H9 (cell line): ENCODE measurements around the gene PIEZO2. TPM values are rescaled to one million over a fixed set of nuclear protein-coding genes. Genes with fewer than 3 reads are reported as not detected.

ENCODE experiments used
- DNase-seq: peaks from one replicate; pipeline ENCODE4 v3.0.0-alpha.2; 2017
- H2AFZ ChIP-seq: one replicate; pipeline ENCODE4 v1.6.1; 2013; ENCODE audit warnings: mild to moderate bottlenecking, low read length, control low read depth, moderate library complexity
- H2AK5ac ChIP-seq: 2 replicates; pipeline ENCODE4 v1.6.1; 2013; ENCODE audit warnings: low read length, control low read depth, mixed read lengths; ENCODE audit not compliant: insufficient read length
- H2BK120ac ChIP-seq: one replicate; pipeline ENCODE4 v1.6.1; 2013; ENCODE audit warnings: low read depth, mild to moderate bottlenecking, low read length, control low read depth, inconsistent platforms; ENCODE audit not compliant: poor library complexity, severe bottlenecking
- H2BK12ac ChIP-seq: 2 replicates; pipeline ENCODE4 v1.6.1; 2013; ENCODE audit warnings: low read length, control low read depth, mixed read lengths, low read depth; ENCODE audit not compliant: insufficient read length
- H2BK15ac ChIP-seq: 2 replicates; pipeline ENCODE4 v1.6.1; 2013; ENCODE audit warnings: low read depth, low read length, control low read depth
- H2BK20ac ChIP-seq: one replicate; pipeline ENCODE4 v1.6.1; 2013; ENCODE audit warnings: low read depth, mild to moderate bottlenecking, low read length, control low read depth, inconsistent platforms; ENCODE audit not compliant: poor library complexity, severe bottlenecking
- H2BK5ac ChIP-seq: 2 replicates; pipeline ENCODE4 v1.6.1; 2013; ENCODE audit warnings: low read length, control low read depth, mixed read lengths; ENCODE audit not compliant: insufficient read length
- H3K14ac ChIP-seq: 2 replicates; pipeline ENCODE4 v1.6.1; 2013; ENCODE audit warnings: low read length, control low read depth; ENCODE audit not compliant: insufficient read depth
- H3K18ac ChIP-seq: 2 replicates; pipeline ENCODE4 v1.6.1; 2013; ENCODE audit warnings: low read depth, mild to moderate bottlenecking, mixed read lengths, low read length, control low read depth; ENCODE audit not compliant: insufficient read length
- H3K23ac ChIP-seq: 2 replicates; pipeline ENCODE4 v1.6.1; 2013; ENCODE audit warnings: low read length, control low read depth, mixed read lengths, low read depth; ENCODE audit not compliant: insufficient read length
- H3K23me2 ChIP-seq: 2 replicates; pipeline ENCODE4 v1.6.1; 2013; ENCODE audit warnings: low read depth, mild to moderate bottlenecking, mixed read lengths, low read length, control low read depth; ENCODE audit not compliant: insufficient read length, poor library complexity, severe bottlenecking
- H3K27ac ChIP-seq: 2 replicates; pipeline ENCODE4 v1.5.1; 2013; ENCODE audit warnings: low read length, control low read depth, mixed read lengths, low read depth; ENCODE audit not compliant: insufficient read length
- H3K27me3 ChIP-seq: 2 replicates; pipeline ENCODE4 v1.6.1; 2013; ENCODE audit warnings: low read length, control low read depth, inconsistent platforms; ENCODE audit not compliant: insufficient read depth
- H3K4ac ChIP-seq: 2 replicates; pipeline ENCODE4 v1.6.1; 2013; ENCODE audit warnings: low read depth, mild to moderate bottlenecking, control low read depth, inconsistent platforms, low read length, moderate library complexity
- H3K4me1 ChIP-seq: 2 replicates; pipeline ENCODE4 v1.6.1; 2013; ENCODE audit warnings: low read length, control low read depth, inconsistent platforms; ENCODE audit not compliant: insufficient read depth
- H3K4me2 ChIP-seq: 2 replicates; pipeline ENCODE4 v1.6.1; 2013; ENCODE audit warnings: low read length, control low read depth, mixed read lengths; ENCODE audit not compliant: insufficient read length, insufficient read depth
- H3K56ac ChIP-seq: 2 replicates; pipeline ENCODE4 v1.6.1; 2013; ENCODE audit warnings: low read depth, mild to moderate bottlenecking, mixed read lengths, low read length, control low read depth; ENCODE audit not compliant: insufficient read length
- H3K79me1 ChIP-seq: 2 replicates; pipeline ENCODE4 v1.6.1; 2013; ENCODE audit warnings: low read depth, mild to moderate bottlenecking, moderate library complexity, low read length, control low read depth, inconsistent platforms; ENCODE audit not compliant: insufficient read depth, poor library complexity, severe bottlenecking
- H3K79me2 ChIP-seq: 2 replicates; pipeline ENCODE4 v1.6.1; 2013; ENCODE audit warnings: low read length, control low read depth, inconsistent platforms; ENCODE audit not compliant: insufficient read depth
- H3K9ac ChIP-seq: 2 replicates; pipeline ENCODE4 v1.6.1; 2013; ENCODE audit warnings: low read length, control low read depth, mixed read lengths; ENCODE audit not compliant: insufficient read length; ENCODE audit errors: extremely low read depth
- H3K9me3 ChIP-seq: one replicate; pipeline ENCODE4 v1.6.1; 2013; ENCODE audit warnings: low read depth, low read length, inconsistent platforms; ENCODE audit not compliant: control insufficient read depth
- H3T11ph ChIP-seq: one replicate; pipeline ENCODE4 v1.6.1; 2013; ENCODE audit warnings: mild to moderate bottlenecking, low read length, control low read depth, inconsistent platforms
- H4K20me1 ChIP-seq: one replicate; pipeline ENCODE4 v1.6.1; 2013; ENCODE audit not compliant: control insufficient read depth, insufficient read length, insufficient read depth
- H4K5ac ChIP-seq: 2 replicates; pipeline ENCODE4 v1.6.1; 2013; ENCODE audit warnings: low read depth, mild to moderate bottlenecking, mixed read lengths, low read length, control low read depth; ENCODE audit not compliant: insufficient read length
- H4K8ac ChIP-seq: replicated peaks from 2 replicates; pipeline ENCODE4 v1.6.1; 2013; ENCODE audit warnings: low read length, control low read depth, mixed read lengths, low read depth; ENCODE audit not compliant: insufficient read length
- H4K91ac ChIP-seq: 2 replicates; pipeline ENCODE4 v1.6.1; 2013; ENCODE audit warnings: low read depth, mild to moderate bottlenecking, moderate library complexity, mixed read lengths, low read length, control low read depth; ENCODE audit not compliant: insufficient read length
- H3K27ac Mint-ChIP-seq, 3 experiments: 2 replicates in 2 of 3; 3 replicates in 1 of 3; pipeline ENCODE4 v1.8.0; 2020 to 2021; ENCODE audit warnings: mixed read lengths in 3 of 3, mild to moderate bottlenecking in 1 of 3, moderate library complexity in 1 of 3
- H3K27me3 Mint-ChIP-seq: 2 replicates; pipeline ENCODE4 v1.8.0; 2021; ENCODE audit warnings: low read depth, mild to moderate bottlenecking, moderate library complexity, mixed read lengths
- H3K36me3 Mint-ChIP-seq, 3 experiments: 2 replicates in 2 of 3; 3 replicates in 1 of 3; pipeline ENCODE4 v1.8.0; 2020 to 2021; ENCODE audit warnings: low read depth in 3 of 3, mixed read lengths in 3 of 3; ENCODE audit not compliant: insufficient read depth in 1 of 3
- H3K4me1 Mint-ChIP-seq, 2 experiments: 2 replicates each; pipeline ENCODE4 v1.8.0; 2020; ENCODE audit warnings: mixed read lengths in 2 of 2
- H3K4me3 Mint-ChIP-seq, 2 experiments: 2 replicates in 1 of 2; 3 replicates in 1 of 2; pipeline ENCODE4 v1.8.0; 2020 to 2021; ENCODE audit warnings: mild to moderate bottlenecking in 2 of 2, mixed read lengths in 2 of 2, moderate library complexity in 1 of 2
- H3K9me3 Mint-ChIP-seq, 2 experiments: 2 replicates in 1 of 2; 3 replicates in 1 of 2; pipeline ENCODE4 v1.8.0; 2020; ENCODE audit warnings: mild to moderate bottlenecking in 2 of 2, mixed read lengths in 2 of 2, moderate library complexity in 1 of 2
- CTCF ChIP-seq: fragments of 200-600 bp; sonication (generic); conservative IDR thresholded peaks from 3 replicates; pipeline ENCODE4 v1.8.0; 2021; ENCODE audit warnings: antibody characterized with exemption, mild to moderate bottlenecking
- WGBS: extraction: QIAGEN DNeasy Blood & Tissue Kit; methylation state at CpG from one replicate; pipeline ENCODE4 v1.1.7; 2013; ENCODE audit warnings: missing lambda C conversion rate, low lambda C conversion rate, mixed read lengths; ENCODE audit not compliant: insufficient read length; ENCODE audit errors: extremely low coverage; 5-methylcytosine and 5-hydroxymethylcytosine counted together
- total RNA-seq: library from RNA; stranded (reverse); gene quantifications from 2 replicates; pipeline ENCODE4 v1.2.1, GENCODE V29; 2021

PIEZO2 gene
- total RNA-seq, 1 experiment from 2014 or later, result 3.9 TPM

DNA sequence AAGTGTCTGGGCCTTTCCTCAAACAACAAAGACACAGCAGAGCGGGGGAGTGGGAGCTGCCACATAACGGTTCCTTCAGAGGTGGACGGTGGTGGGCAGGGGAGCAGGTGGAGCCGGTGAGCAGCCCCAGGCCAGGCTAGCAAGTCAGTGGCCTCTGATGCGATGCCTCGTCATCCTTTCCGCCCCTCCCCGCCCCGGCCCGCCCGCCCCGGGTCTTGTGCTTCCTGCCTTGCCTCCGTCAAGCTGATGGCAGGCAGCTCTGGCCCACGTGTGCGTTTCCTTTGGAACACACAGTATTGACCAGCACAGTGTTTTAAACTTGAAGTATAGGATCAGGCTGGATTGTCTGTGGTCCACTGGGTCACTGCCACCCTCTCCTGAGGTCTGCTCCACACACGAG, 38.9 kb downstream of the PIEZO2 start:
- H3K9me3 ChIP-seq, result no peaks in the 10 kb centered on the region
- H3K4me1 ChIP-seq, result no peaks in the 10 kb centered on the region
- H3K27me3 Mint-ChIP-seq, result no peaks in the 10 kb centered on the region
- H4K91ac ChIP-seq, result no peak overlapping the region
- H3K56ac ChIP-seq, result no peak overlapping the region
- no peak overlapping the region for H3K18ac ChIP-seq
- no peak overlapping the region for H3T11ph ChIP-seq
- WGBS, result no CpG with 5 or more reads among the region's 16 CpGs
- no peak overlapping the region for H3K27ac ChIP-seq
- no peak overlapping the region for H2BK12ac ChIP-seq
- no peaks in the 10 kb centered on the region for H3K79me2 ChIP-seq
- H4K20me1 ChIP-seq, result no peaks in the 10 kb centered on the region
- peaks cover 6 to 7% of the 10 kb centered on the region in 2 experiments for H3K4me1 Mint-ChIP-seq
- DNase-seq, result no peak
- no peak overlapping the region for H2BK20ac ChIP-seq
- H3K14ac ChIP-seq, result no peak overlapping the region
- no peaks in the 10 kb centered on the region; a peak in 1 of 5 replicates for H3K9me3 Mint-ChIP-seq
- no peaks in the 10 kb centered on the region for H3K23me2 ChIP-seq
- no peak overlapping the region for H3K4ac ChIP-seq
- no peak overlapping the region for H4K8ac ChIP-seq
- no peaks in the 10 kb centered on the region for H3K79me1 ChIP-seq
- peaks cover 0 to 4% (median 0%) of the 10 kb centered on the region in 3 experiments; a peak in 2 of 7 replicates for H3K36me3 Mint-ChIP-seq
- no peak overlapping the region for H2BK15ac ChIP-seq
- H2AFZ ChIP-seq, result no peak overlapping the region
- H3K27ac Mint-ChIP-seq, result no peak overlapping the region
- no peak overlapping the region for H3K4me3 Mint-ChIP-seq
- H2BK120ac ChIP-seq, result no peak overlapping the region
- H3K4me2 ChIP-seq, result no peak overlapping the region
- no peak overlapping the region for H2AK5ac ChIP-seq
- H3K23ac ChIP-seq, result no peak overlapping the region
- no peak overlapping the region for H2BK5ac ChIP-seq
- H3K27me3 ChIP-seq, result no peaks in the 10 kb centered on the region
- H3K9ac ChIP-seq, result no peak overlapping the region
- no peak overlapping the region for H4K5ac ChIP-seq
- TF ChIP-seq CTCF, result no peak
